Caco-2 (cell line): ENCODE measurements around the gene FNDC3B. TPM values are rescaled to one million over a fixed set of nuclear protein-coding genes. Genes with fewer than 3 reads are reported as not detected.
A peak's percentile ranks its signal among the peaks of the same experiment; 100 is the strongest.

ENCODE experiments used
- BruUV-seq: library from RNA; stranded (reverse); fragments of 400-500 nt; replicated peaks from 2 replicates; lab custom pipeline; 2021; lab: Mats Ljungman, UMichigan
- CTCF ChIA-PET: fragments of 300-600 bp; sonication (Branson Sonifier 250); formaldehyde crosslinking; loops from one replicate; lab custom pipeline; 2022; ENCODE audit warnings: antibody characterized with exemption; lab: Charles Lee
- POLR2A ChIA-PET: fragments of 300-600 bp; sonication (Branson Sonifier 250); formaldehyde crosslinking; loops from one replicate; lab custom pipeline; 2022; ENCODE audit warnings: antibody characterized with exemption; lab: Charles Lee
- DNase-seq, 2 experiments: peaks; one replicate each; pipeline versions ENCODE4 v3.0.0 to v3.0.0-alpha.2; 2020 to 2022
- H3K27me3 ChIP-seq: replicated peaks from 2 replicates; pipeline ENCODE4 v1.6.0; 2011; ENCODE audit warnings: low read length; ENCODE audit not compliant: control insufficient read depth, insufficient read depth
- H3K36me3 ChIP-seq: 2 replicates; pipeline ENCODE4 v1.5.1; 2011; ENCODE audit warnings: low read length; ENCODE audit not compliant: control insufficient read depth, insufficient read depth
- H3K4me1 ChIP-seq: fragments of 250-450 bp; sonication (Bioruptor Pico); 2 replicates; pipeline ENCODE4 v1.5.1; 2020; ENCODE audit warnings: mild to moderate bottlenecking
- H3K4me3 ChIP-seq: 2 replicates; pipeline ENCODE4 v1.5.1; 2011; ENCODE audit warnings: low read depth, mild to moderate bottlenecking, control low read depth, low read length
- H3K9me3 ChIP-seq: fragments of 250-450 bp; sonication (Bioruptor Pico); 2 replicates; pipeline ENCODE4 v1.5.1; 2020; ENCODE audit warnings: mild to moderate bottlenecking, moderate library complexity
- H3K27ac Mint-ChIP-seq: one replicate; pipeline ENCODE4 v1.8.0; 2022; ENCODE audit warnings: mixed read lengths; ENCODE audit not compliant: unreplicated experiment
- H3K27me3 Mint-ChIP-seq: one replicate; pipeline ENCODE4 v1.8.0; 2022; ENCODE audit warnings: mixed read lengths; ENCODE audit not compliant: insufficient read depth, unreplicated experiment
- H3K36me3 Mint-ChIP-seq: one replicate; pipeline ENCODE4 v1.8.0; 2022; ENCODE audit warnings: mild to moderate bottlenecking, mixed read lengths; ENCODE audit not compliant: insufficient read depth, unreplicated experiment
- H3K4me1 Mint-ChIP-seq: one replicate; pipeline ENCODE4 v1.8.0; 2022; ENCODE audit warnings: low read depth, mixed read lengths; ENCODE audit not compliant: unreplicated experiment
- H3K4me3 Mint-ChIP-seq: one replicate; pipeline ENCODE4 v1.8.0; 2022; ENCODE audit warnings: mild to moderate bottlenecking, moderate library complexity, mixed read lengths; ENCODE audit not compliant: unreplicated experiment
- H3K9me3 Mint-ChIP-seq: one replicate; pipeline ENCODE4 v1.8.0; 2022; ENCODE audit warnings: mixed read lengths; ENCODE audit not compliant: unreplicated experiment
- CTCF ChIP-seq, 2 experiments: fragments of 200-600 bp in 1 of 2; IDR thresholded peaks; 1 replicate in 1 of 2; 2 replicates in 1 of 2; pipeline versions ENCODE4 v1.5.1 to v1.8.0; 2011 to 2022; ENCODE audit warnings: antibody characterized with exemption in 1 of 2, control low read depth in 1 of 2, inconsistent platforms in 1 of 2, low read depth in 1 of 2, low read length in 1 of 2, mild to moderate bottlenecking in 1 of 2, moderate library complexity in 1 of 2; ENCODE audit not compliant: insufficient read depth in 1 of 2, severe bottlenecking in 1 of 2, unreplicated experiment in 1 of 2
- intact Hi-C: fragments of 100-400 bp; cut with micrococcal nuclease; formaldehyde crosslinking; loops from one replicate; pipeline ENCODE4 v1.10.0; 2022; ENCODE audit not compliant: unreplicated experiment
- total RNA-seq: library from RNA; stranded (reverse); gene quantifications from 2 replicates; pipeline ENCODE4 v1.2.3, GENCODE V29; 2022

FNDC3B gene
- total RNA-seq, 1 experiment from 2014 or later = 59.8 TPM

- peak overlapping the region; percentile 79 for H3K27ac Mint-ChIP-seq
- H3K9me3 Mint-ChIP-seq = no peaks in the 10 kb centered on the region
- no peak for TF ChIP-seq CTCF (IDR thresholded peaks at IDR 0.05; ENCODE audit: insufficient read depth in 1 of 2, low read depth in 1 of 2, low read length in 1 of 2, severe bottlenecking in 1 of 2, unreplicated experiment in 1 of 2)
- Histone ChIP-seq H3K27me3 (no peaks in the 10 kb centered on the region), H3K4me1 (peaks cover 30% of the 10 kb centered on the region), H3K36me3 (no peaks in the 10 kb centered on the region), H3K4me3 (no peak overlapping the region), H3K9me3 (no peaks in the 10 kb centered on the region)
- H3K27me3 Mint-ChIP-seq = no peaks in the 10 kb centered on the region
- ChIA-PET CTCF (no interaction called here), POLR2A (no interaction called here)
- H3K36me3 Mint-ChIP-seq = peaks cover 50% of the 10 kb centered on the region
- BruUV-seq = no TSS peak
- no peak overlapping the region for H3K4me3 Mint-ChIP-seq
- intact Hi-C loops = no loop called here
- peaks cover 27% of the 10 kb centered on the region for H3K4me1 Mint-ChIP-seq
- no peak for DNase-seq
Measured at GRCh38 chr3:172257648-172258400, 218.4 kb downstream of the FNDC3B start.

- no peak for TF ChIP-seq CTCF (IDR thresholded peaks at IDR 0.05; ENCODE audit: insufficient read depth in 1 of 2, low read depth in 1 of 2, low read length in 1 of 2, severe bottlenecking in 1 of 2, unreplicated experiment in 1 of 2)
- intact Hi-C loops = no loop called here
- CTCF ChIA-PET = interaction anchor here (0.8 kb wide), 1 partner anchor 408 kb away, joined by 4 read pairs; no protein-coding TSS in a partner anchor
- no peaks in the 10 kb centered on the region for H3K27me3 ChIP-seq
- H3K4me3 Mint-ChIP-seq = no peak overlapping the region
- H3K9me3 Mint-ChIP-seq = no peaks in the 10 kb centered on the region
- no peaks in the 10 kb centered on the region for H3K9me3 ChIP-seq
- H3K27ac Mint-ChIP-seq = peak overlapping the region; percentile 79
- no peak overlapping the region for H3K4me3 ChIP-seq
- POLR2A ChIA-PET = no interaction called here
- H3K36me3 Mint-ChIP-seq = peaks cover 51% of the 10 kb centered on the region
- no TSS peak for BruUV-seq
- H3K36me3 ChIP-seq = no peaks in the 10 kb centered on the region
- H3K4me1 ChIP-seq = peaks cover 30% of the 10 kb centered on the region
- no peaks in the 10 kb centered on the region for H3K27me3 Mint-ChIP-seq
- peaks cover 27% of the 10 kb centered on the region for H3K4me1 Mint-ChIP-seq
- DNase-seq = no peak
Measured at GRCh38 chr3:172258624-172259023, 219.2 kb downstream of the FNDC3B start.

GRCh38 chr3:172259111-172259541 lies 219.7 kb downstream of the FNDC3B start:
- Mint-ChIP-seq H3K4me1 (peaks cover 27% of the 10 kb centered on the region), H3K27me3 (no peaks in the 10 kb centered on the region), H3K36me3 (peaks cover 56% of the 10 kb centered on the region), H3K27ac (no peak overlapping the region), H3K9me3 (no peaks in the 10 kb centered on the region), H3K4me3 (no peak overlapping the region)
- peaks cover 30% of the 10 kb centered on the region for H3K4me1 ChIP-seq
- POLR2A ChIA-PET = no interaction called here
- no peak overlapping the region for H3K4me3 ChIP-seq
- TF ChIP-seq CTCF (IDR thresholded peaks at IDR 0.05; ENCODE audit: insufficient read depth in 1 of 2, low read depth in 1 of 2, low read length in 1 of 2, severe bottlenecking in 1 of 2, unreplicated experiment in 1 of 2) = no peak
- BruUV-seq = no TSS peak
- no peaks in the 10 kb centered on the region for H3K9me3 ChIP-seq
- CTCF ChIA-PET = interaction anchor here (0.8 kb wide), 1 partner anchor 408 kb away, joined by 4 read pairs; no protein-coding TSS in a partner anchor
- no peaks in the 10 kb centered on the region for H3K27me3 ChIP-seq
- no peak for DNase-seq
- intact Hi-C loops = no loop called here
- no peaks in the 10 kb centered on the region for H3K36me3 ChIP-seq
